Glomerular visceral epithelial cell (primary cell): ENCODE results near the gene STEAP1B.

Source experiments
- DNase-seq: peaks from one replicate; pipeline ENCODE4 v3.0.0-alpha.2; 2016; ENCODE audit errors: extremely low spot score

The STEAP1B gene

GRCh38 chr7:22432203-22432718, 67.7 kb downstream of the STEAP1B start:
- DNase-seq: no peak

GRCh38 chr7:22430457-22430856, 69.5 kb downstream of the STEAP1B start:
- DNase-seq: peak; percentile 28

GRCh38 chr7:22429386-22429785, 70.6 kb downstream of the STEAP1B start:
- DNase-seq: no peak

- DNase-seq: no peak
Measured at GRCh38 chr7:22427855-22428254, 72.1 kb downstream of the STEAP1B start.

GRCh38 chr7:22427104-22427503, 72.9 kb downstream of the STEAP1B start:
- DNase-seq: no peak

- no peak for DNase-seq
Measured at GRCh38 chr7:22426463-22427094, 73.4 kb downstream of the STEAP1B start.

GRCh38 chr7:22425361-22425760, 74.6 kb downstream of the STEAP1B start:
- no peak for DNase-seq

GRCh38 chr7:22422831-22423615, 77.0 kb downstream of the STEAP1B start:
- no peak for DNase-seq

- DNase-seq: no peak
Measured at GRCh38 chr7:22420973-22421635, 78.9 kb downstream of the STEAP1B start.

GRCh38 chr7:22420008-22420407, 80.0 kb downstream of the STEAP1B start:
- DNase-seq: no peak

GRCh38 chr7:22419488-22419887, 80.5 kb downstream of the STEAP1B start:
- DNase-seq: no peak

GRCh38 chr7:22418251-22419046, 81.5 kb downstream of the STEAP1B start:
- no peak for DNase-seq

GRCh38 chr7:22417841-22418240, 82.1 kb downstream of the STEAP1B start:
- DNase-seq: no peak

GRCh38 chr7:22417349-22417748, 82.6 kb downstream of the STEAP1B start:
- no peak for DNase-seq

- DNase-seq: no peak
Measured at GRCh38 chr7:22414424-22414823, 85.6 kb downstream of the STEAP1B start.

- no peak for DNase-seq
Measured at GRCh38 chr7:22413211-22413610, 86.8 kb downstream of the STEAP1B start.

GRCh38 chr7:22411977-22412693, 87.9 kb downstream of the STEAP1B start:
- DNase-seq: no peak

- no peak for DNase-seq
Measured at GRCh38 chr7:22406715-22407114, 93.3 kb downstream of the STEAP1B start.

- no peak for DNase-seq
Measured at GRCh38 chr7:22404421-22405023, 95.5 kb downstream of the STEAP1B start.

GRCh38 chr7:22403344-22403743, 96.6 kb downstream of the STEAP1B start:
- DNase-seq: no peak

- no peak for DNase-seq
Measured at GRCh38 chr7:22402250-22402649, 97.7 kb downstream of the STEAP1B start.
